ENCODE data around the gene CREB5. TPM values are rescaled to one million over a fixed set of nuclear protein-coding genes. Genes with fewer than 3 reads are reported as not detected.

The CREB5 gene
- polyA plus RNA-seq, 1 donor from 2014 or later, result 3.7 TPM

- no peak overlapping the region for H2AFZ ChIP-seq (ENCODE audit: low read depth, low read length)
- no peaks in the 10 kb centered on the region for H3K27me3 ChIP-seq (ENCODE audit: insufficient read depth, low read depth, low read length)
- H4K20me1 ChIP-seq (ENCODE audit: insufficient read depth), result no peaks in the 10 kb centered on the region
- H3K9me3 ChIP-seq (ENCODE audit: low read length), result no peaks in the 10 kb centered on the region
- no peaks in the 10 kb centered on the region for H3K9me2 ChIP-seq (ENCODE audit: insufficient read depth, low read length)
- TF ChIP-seq EP300 (conservative IDR thresholded peaks at IDR 0.05; ENCODE audit: poor library complexity, severe bottlenecking) (no peak), SMC3 (conservative IDR thresholded peaks at IDR 0.05; ENCODE audit: poor library complexity) (no peak), POLR2AphosphoS5 (IDR thresholded peaks at IDR 0.05) (no peak), RAD21 (conservative IDR thresholded peaks at IDR 0.05) (no peak), MXI1 (conservative IDR thresholded peaks at IDR 0.05; ENCODE audit: poor library complexity, severe bottlenecking) (no peak), EZH2 (IDR thresholded peaks at IDR 0.05; ENCODE audit: borderline replicate concordance, insufficient read depth, low read length, poor library complexity, severe bottlenecking) (no peak), REST (IDR thresholded peaks at IDR 0.05; ENCODE audit: borderline replicate concordance) (no peak), CTCF (IDR thresholded peaks at IDR 0.05; ENCODE audit: poor library complexity, severe bottlenecking) (no peak), TAF1 (IDR thresholded peaks at IDR 0.05; ENCODE audit: low read depth) (no peak)
- H3F3A ChIP-seq (ENCODE audit: insufficient read depth, low read length, poor library complexity, severe bottlenecking), result no peaks in the 10 kb centered on the region
- no peak overlapping the region for H3K27ac ChIP-seq (ENCODE audit: low read length)
- H3K9ac ChIP-seq (ENCODE audit: low read length), result no peak overlapping the region
- H3K36me3 ChIP-seq (ENCODE audit: insufficient read depth, low read length), result no peaks in the 10 kb centered on the region
- no peak overlapping the region for H3K4me3 ChIP-seq (ENCODE audit: low read length)
- no peak overlapping the region for H3K4me2 ChIP-seq (ENCODE audit: low read length)
- no peaks in the 10 kb centered on the region for H3K79me2 ChIP-seq (replicated peaks; ENCODE audit: insufficient read depth, low read length)
These were observed 169.9 kb downstream of the CREB5 start for GRCh38 chr7:28582226-28582625.

GRCh38 chr7:28584235-28584634 lies 171.9 kb downstream of the CREB5 start:
- H3K9ac ChIP-seq (ENCODE audit: low read length), result no peak overlapping the region
- H3K4me2 ChIP-seq (ENCODE audit: low read length), result no peak overlapping the region
- no peak overlapping the region for H3K27ac ChIP-seq (ENCODE audit: low read length)
- no peaks in the 10 kb centered on the region for H3K79me2 ChIP-seq (replicated peaks; ENCODE audit: insufficient read depth, low read length)
- no peaks in the 10 kb centered on the region for H3K27me3 ChIP-seq (ENCODE audit: insufficient read depth, low read depth, low read length)
- H3K4me3 ChIP-seq (ENCODE audit: low read length), result no peak overlapping the region
- H2AFZ ChIP-seq (ENCODE audit: low read depth, low read length), result no peak overlapping the region
- no peaks in the 10 kb centered on the region for H3K9me3 ChIP-seq (ENCODE audit: low read length)
- TF ChIP-seq MXI1 (conservative IDR thresholded peaks at IDR 0.05; ENCODE audit: poor library complexity, severe bottlenecking) (no peak), POLR2AphosphoS5 (IDR thresholded peaks at IDR 0.05) (no peak), REST (IDR thresholded peaks at IDR 0.05; ENCODE audit: borderline replicate concordance) (no peak), EP300 (conservative IDR thresholded peaks at IDR 0.05; ENCODE audit: poor library complexity, severe bottlenecking) (no peak), SMC3 (conservative IDR thresholded peaks at IDR 0.05; ENCODE audit: poor library complexity) (no peak), CTCF (IDR thresholded peaks at IDR 0.05; ENCODE audit: poor library complexity, severe bottlenecking) (no peak), RAD21 (conservative IDR thresholded peaks at IDR 0.05) (no peak), EZH2 (IDR thresholded peaks at IDR 0.05; ENCODE audit: borderline replicate concordance, insufficient read depth, low read length, poor library complexity, severe bottlenecking) (no peak), TAF1 (IDR thresholded peaks at IDR 0.05; ENCODE audit: low read depth) (no peak)
- no peaks in the 10 kb centered on the region for H4K20me1 ChIP-seq (ENCODE audit: insufficient read depth)
- no peaks in the 10 kb centered on the region for H3F3A ChIP-seq (ENCODE audit: insufficient read depth, low read length, poor library complexity, severe bottlenecking)
- no peaks in the 10 kb centered on the region for H3K36me3 ChIP-seq (ENCODE audit: insufficient read depth, low read length)
- H3K9me2 ChIP-seq (ENCODE audit: insufficient read depth, low read length), result no peaks in the 10 kb centered on the region
